NCI-H524 treated with DMSO at 0.1 percent for 48 hours (cell line): ENCODE measurements around the gene FAM174C.

Source experiments
- DNase-seq: peaks from one replicate; lab custom pipeline; 2025; lab: John Stamatoyannopoulos, UW

Gene FAM174C

DNA sequence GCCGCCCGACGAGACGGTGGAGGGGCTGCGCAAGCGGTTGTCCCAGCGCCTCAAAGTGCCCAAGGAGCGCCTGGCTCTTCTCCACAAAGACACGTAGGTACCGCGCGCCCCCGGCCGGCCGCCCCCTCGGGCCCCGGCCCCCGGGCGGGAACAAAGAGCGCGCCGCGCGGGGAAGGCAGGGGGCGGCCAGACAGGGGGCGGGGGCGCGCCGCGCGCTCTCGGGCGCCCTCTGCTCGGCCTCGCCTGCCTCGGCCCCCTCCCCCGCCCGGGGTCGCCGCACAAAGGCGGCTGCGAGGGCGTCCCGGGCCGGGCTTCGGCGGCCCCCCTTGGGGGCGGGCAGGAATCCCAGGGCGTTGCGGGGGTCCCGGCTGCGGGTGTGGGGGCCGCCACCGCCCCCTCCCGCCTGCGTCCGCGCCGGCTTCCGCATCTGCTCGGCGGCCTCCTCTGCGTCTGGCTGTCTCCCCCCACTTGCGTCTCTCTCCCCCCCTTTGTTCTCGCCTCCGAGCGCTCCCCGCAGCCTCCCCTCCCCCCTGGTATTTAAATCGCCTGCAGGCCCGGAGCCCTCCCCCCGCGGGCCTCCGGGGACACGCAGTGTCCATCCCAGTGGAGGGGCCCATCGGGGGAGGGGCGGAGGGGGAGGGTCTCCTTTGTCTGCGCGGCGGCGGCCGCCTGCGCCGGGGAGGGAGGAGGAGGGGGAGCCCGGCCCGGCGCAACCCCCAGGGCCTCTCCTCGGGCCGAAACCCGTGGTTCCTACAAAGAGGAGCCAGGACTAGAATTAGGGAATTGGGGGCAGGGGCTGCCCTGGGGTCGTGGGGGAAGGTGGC lies 24.7 kb upstream of the FAM174C start:
- DNase-seq: no peak

- no peak for DNase-seq
These were observed 23.8 kb upstream of the FAM174C start for GRCh38 chr19:1251330-1252220.

DNA sequence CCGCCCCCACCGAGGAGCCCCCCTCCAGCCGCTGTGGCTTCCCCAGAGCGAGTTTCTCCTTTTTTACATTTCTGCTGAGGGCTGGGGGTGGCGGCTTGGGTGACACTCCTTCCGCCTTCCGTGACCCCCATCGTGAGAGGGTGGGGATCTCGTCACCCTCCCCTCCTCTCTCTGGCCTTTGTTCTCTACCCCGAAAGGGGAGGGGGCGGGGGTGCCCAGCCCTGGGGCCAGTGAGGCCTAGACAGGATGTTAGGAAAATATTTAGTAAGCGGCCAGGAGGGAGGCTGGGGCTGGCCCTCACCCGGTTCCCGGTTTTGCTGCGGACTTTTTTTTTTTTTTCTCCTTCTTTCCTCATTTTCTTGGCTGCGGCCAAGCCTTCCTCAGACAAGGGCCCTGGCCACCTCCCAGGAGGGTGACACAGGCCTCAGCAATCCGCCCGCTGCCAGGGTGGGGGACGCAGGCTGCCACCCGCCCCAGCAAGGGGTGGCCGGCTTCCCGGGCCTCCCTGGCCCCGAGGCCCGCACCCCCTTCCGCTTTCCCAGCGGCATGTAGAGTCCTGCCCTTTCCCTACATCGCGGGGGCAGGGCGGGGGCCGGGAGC lies 23.0 kb upstream of the FAM174C start:
- no peak for DNase-seq

DNA sequence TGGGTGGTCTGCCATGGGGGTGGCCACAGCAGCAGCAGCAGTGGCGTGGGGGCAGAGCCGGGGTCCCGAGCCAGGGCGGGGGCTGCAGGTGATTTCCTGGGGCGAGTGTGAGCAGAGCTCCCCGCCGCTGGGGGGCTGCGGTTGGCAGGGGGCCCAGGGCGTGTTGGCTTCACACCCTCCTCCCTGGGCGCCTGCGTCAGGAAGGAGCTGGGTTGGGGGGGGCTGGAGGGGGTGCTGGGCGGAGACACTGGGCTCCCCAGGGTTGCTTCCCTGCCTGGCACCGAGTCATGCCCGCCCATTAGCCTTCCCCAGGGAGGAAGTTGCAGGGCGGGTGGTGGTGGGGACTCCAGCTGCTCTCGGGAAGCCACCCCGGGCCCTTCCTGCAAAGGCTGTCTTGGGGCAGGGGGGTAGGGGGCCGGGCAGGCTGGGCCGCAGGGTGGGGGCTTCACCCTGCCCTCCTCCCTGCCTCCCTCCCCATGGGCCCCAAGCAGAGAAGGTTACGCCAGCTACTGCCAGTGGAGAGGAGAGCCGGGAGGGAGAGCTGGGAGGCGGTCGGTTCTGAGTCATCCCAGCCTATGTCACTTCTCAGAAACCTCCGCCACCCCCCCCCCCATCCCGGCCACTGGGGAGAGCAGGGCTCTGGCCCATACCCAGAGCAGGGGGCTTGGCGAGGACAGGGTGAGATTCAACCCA lies 22.4 kb upstream of the FAM174C start:
- no peak for DNase-seq

GRCh38 chr19:1253514-1254080 lies 21.7 kb upstream of the FAM174C start:
- DNase-seq: no peak

DNA sequence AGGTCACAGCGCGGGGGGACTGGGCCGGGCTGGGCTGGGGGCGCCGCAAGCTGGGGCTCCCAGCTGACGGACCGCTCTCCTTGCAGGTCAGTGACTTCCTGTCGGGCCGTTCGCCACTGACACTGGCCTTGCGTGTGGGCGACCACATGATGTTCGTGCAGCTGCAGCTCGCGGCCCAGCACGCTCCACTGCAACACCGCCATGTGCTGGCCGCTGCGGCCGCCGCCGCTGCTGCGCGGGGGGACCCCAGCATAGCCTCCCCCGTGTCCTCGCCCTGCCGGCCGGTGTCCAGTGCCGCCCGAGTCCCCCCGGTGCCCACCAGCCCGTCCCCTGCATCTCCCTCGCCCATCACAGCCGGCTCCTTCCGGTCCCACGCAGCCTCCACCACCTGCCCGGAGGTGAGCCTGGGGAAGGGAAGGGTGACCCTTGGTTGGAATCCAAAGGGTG lies 21.2 kb upstream of the FAM174C start:
- no peak for DNase-seq

DNA sequence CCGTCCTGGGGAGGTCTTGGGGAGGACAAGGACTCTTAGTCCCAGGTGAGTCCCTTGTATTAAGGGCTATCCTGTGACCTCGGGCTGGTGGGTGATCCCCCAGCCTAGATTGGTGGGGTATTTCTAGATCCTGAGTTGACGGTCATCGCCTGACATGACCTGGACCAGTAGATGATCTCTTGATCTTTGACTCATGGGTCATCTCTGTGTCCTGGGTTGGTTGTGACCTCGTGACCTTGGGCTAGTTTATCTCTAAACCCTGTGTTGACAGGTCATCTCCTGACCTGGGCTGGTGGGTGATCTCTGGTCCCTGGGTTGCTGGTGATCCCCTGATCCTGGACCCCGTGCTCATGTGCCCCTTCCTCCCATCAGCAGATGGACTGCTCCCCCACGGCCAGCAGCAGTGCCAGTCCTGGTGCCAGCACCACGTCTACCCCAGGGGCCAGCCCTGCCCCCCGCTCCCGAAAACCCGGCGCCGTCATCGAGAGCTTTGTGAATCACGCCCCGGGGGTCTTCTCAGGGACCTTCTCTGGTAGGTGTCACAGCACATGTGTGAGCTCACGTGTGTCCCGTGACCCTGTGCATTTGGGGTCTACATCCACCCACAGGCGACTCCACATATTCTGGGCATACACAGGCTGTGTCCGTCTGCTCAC lies 20.7 kb upstream of the FAM174C start:
- no peak for DNase-seq

- DNase-seq: no peak
These were observed 19.9 kb upstream of the FAM174C start for GRCh38 chr19:1255186-1256161.

GRCh38 chr19:1256646-1257474 lies 18.5 kb upstream of the FAM174C start:
- no peak for DNase-seq

DNA sequence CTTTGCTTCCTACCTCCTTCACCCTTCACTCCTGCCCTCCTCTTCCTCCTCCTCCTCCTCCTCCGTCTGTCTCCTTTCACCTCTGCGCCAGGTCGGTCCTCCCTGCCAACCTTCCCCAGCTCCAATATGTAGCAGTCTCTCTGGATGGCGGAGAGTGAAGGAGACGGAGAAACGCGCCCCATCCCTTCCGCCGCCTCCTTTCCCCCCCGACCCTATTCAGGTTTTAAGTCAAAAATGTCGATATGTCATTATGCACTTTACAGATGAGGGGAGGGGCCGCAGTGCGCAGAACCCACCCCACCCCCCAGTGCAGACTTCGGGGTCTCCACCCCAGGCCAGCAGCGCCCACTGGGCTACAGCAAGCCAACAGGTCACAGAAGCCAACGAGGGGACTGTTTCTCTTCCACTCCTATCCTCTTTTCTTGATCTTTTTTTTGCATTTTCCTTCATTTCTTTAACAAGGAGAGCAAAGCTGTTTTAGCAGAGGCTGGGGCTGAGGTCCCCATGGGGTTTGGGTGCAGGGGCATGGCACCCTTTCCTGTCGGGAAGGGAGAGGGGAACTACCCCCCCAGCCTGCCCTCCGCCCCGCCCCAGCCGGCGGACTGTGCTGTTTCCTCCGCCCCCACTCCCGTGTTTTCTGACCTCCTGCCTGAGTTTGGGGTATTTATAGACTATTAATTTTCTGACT lies 17.7 kb upstream of the FAM174C start:
- no peak for DNase-seq

DNA sequence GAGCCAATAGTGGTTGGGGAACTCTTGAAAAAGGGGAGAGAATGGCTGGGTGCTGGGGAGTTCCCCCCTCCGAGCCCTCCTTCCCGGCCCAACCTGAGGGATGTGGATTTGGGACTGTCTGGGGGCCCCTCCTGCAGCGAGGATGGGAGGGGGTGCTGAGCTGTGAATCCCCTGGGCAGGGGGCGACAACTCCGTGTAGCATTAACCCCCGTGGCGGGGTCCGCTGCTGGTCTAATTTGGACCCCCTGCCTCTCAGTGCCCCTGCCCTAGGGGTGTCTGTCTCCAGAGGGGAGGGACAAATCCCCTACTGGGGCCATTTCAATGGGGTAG lies 17.2 kb upstream of the FAM174C start:
- DNase-seq: no peak

GRCh38 chr19:1258707-1259205 lies 16.6 kb upstream of the FAM174C start:
- DNase-seq: no peak

DNA sequence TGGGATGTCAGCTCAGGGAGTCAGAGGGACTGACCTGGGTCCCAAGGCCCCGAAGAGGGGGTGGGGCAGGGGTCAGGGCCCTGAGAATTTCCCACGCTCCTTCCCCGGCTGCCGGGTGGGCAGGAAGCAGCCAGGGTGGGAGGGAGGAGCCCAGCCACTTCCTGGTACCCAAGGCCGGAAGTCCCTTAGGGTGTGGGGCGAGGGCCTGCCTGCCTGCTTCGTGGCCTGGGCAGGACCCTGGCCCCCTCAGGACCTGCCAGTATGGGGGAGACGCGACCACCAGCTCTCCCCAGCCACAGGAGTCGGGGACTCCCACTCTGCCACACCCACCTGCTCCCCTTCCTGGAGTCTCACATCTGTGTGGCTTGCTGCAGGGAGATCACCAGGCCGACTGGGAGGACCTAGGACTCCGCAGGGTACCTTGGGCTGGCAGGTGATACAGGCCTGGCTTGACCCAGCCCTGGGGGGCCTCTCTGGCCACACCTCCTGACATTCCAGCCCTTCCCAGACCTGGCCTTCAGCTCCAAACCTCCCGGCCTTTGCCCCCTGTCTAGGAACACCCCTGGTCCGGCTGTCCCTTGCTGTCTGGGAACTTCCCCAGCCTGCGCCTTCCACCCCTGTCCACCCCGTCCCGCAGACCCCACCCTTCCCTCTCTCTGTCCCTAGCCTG lies 16.0 kb upstream of the FAM174C start:
- DNase-seq: no peak

GRCh38 chr19:1259876-1260748 lies 15.2 kb upstream of the FAM174C start:
- no peak for DNase-seq

DNA sequence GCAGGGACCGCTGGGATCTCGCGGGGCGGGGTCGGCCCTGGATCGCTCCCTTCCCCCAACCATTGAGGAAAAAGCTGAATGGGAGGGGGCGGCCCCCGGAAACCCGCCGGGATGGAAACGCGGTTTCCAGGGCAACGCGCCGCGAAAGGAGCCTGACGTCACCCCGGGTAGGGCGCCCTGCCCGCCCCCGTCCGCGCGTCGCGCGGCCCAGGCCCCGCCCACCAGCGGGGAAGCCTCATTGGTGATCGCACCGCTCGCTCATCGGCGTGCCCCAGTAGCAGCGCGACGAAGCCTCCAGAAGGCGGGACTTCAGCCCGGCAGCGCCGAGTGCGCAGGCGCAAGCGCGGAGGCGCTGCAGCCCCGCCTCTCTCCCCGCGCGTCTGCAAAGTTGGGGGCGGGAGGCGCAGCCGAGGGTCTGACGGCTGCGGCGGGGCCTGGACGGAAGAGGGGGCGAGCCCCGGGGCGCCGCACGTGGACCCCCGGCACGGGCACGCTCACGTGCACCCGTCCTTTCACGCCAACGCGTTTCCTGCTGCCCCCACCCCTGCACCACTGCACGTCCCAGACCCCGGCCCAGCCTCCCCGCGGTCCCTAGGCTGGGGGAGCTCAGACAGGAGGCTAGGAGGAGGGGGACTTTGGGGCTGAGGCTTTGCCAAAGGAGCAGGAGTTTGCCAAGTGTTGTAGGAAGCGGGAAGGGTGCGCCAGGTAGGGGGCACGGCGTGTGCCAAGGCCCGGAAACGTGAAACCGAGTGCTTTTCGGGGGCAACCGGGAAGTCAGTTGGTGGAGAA lies 14.4 kb upstream of the FAM174C start:
- DNase-seq: peak; percentile 54

GRCh38 chr19:1261538-1261797 lies 13.9 kb upstream of the FAM174C start:
- no peak for DNase-seq
